Duodenal mucosa (tissue), 2 donors: Measurements from ENCODE around the gene ATF7IP.

Source experiments
- H3K27ac ChIP-seq: one replicate; pipeline ENCODE4 v1.7.0; 2013; ENCODE audit warnings: low read depth, low read length
- H3K27me3 ChIP-seq, 2 donors: one replicate each; pipeline ENCODE4 v1.7.0; 2013; ENCODE audit warnings: low read length in 2 of 2, control low read depth in 1 of 2; ENCODE audit not compliant: insufficient read depth in 2 of 2, control insufficient read depth in 1 of 2
- H3K36me3 ChIP-seq, 2 donors: one replicate each; pipeline ENCODE4 v1.7.0; 2013; ENCODE audit warnings: low read length in 2 of 2, control low read depth in 1 of 2; ENCODE audit not compliant: insufficient read depth in 2 of 2, control insufficient read depth in 1 of 2
- H3K4me1 ChIP-seq, 2 donors: one replicate each; pipeline ENCODE4 v1.7.0; 2013; ENCODE audit warnings: low read length in 2 of 2, control low read depth in 1 of 2; ENCODE audit not compliant: insufficient read depth in 2 of 2, control insufficient read depth in 1 of 2
- H3K4me3 ChIP-seq, 2 donors: one replicate each; pipeline ENCODE4 v1.7.0; 2013; ENCODE audit warnings: low read length in 2 of 2, low read depth in 1 of 2
- H3K9ac ChIP-seq, 2 donors: one replicate each; pipeline ENCODE4 v1.7.0; 2013; ENCODE audit warnings: low read length in 2 of 2, low read depth in 1 of 2
- H3K9me3 ChIP-seq, 2 donors: one replicate each; pipeline ENCODE4 v1.7.0; 2013; ENCODE audit warnings: low read length in 2 of 2, control low read depth in 1 of 2; ENCODE audit not compliant: control insufficient read depth in 1 of 2

Gene ATF7IP

GRCh38 chr12:14521822-14522221, 156.3 kb downstream of the ATF7IP start:
- Histone ChIP-seq H3K9ac (no peak overlapping the region), H3K36me3 (peaks cover 3 to 10% of the 10 kb centered on the region in 2 donors), H3K27ac (no peak overlapping the region), H3K9me3 (peaks cover 5 to 12% of the 10 kb centered on the region in 2 donors), H3K27me3 (no peaks in the 10 kb centered on the region), H3K4me1 (no peaks in the 10 kb centered on the region), H3K4me3 (no peak overlapping the region)

GRCh38 chr12:14525964-14526363, 160.5 kb downstream of the ATF7IP start:
- peaks cover 0 to 2% of the 10 kb centered on the region in 2 donors for H3K36me3 ChIP-seq
- no peaks in the 10 kb centered on the region for H3K27me3 ChIP-seq
- no peak overlapping the region for H3K27ac ChIP-seq
- H3K9me3 ChIP-seq: peaks cover 5 to 12% of the 10 kb centered on the region in 2 donors
- no peak overlapping the region for H3K4me3 ChIP-seq
- no peaks in the 10 kb centered on the region for H3K4me1 ChIP-seq
- no peak overlapping the region for H3K9ac ChIP-seq

- H3K27ac ChIP-seq: no peak overlapping the region
- no peak overlapping the region for H3K4me3 ChIP-seq
- peaks cover 3 to 26% of the 10 kb centered on the region in 2 donors for H3K36me3 ChIP-seq
- no peak overlapping the region for H3K9ac ChIP-seq
- H3K27me3 ChIP-seq: no peaks in the 10 kb centered on the region
- no peaks in the 10 kb centered on the region for H3K4me1 ChIP-seq
- H3K9me3 ChIP-seq: no peaks in the 10 kb centered on the region
Measured at GRCh38 chr12:14532152-14532551, 166.7 kb downstream of the ATF7IP start.

GRCh38 chr12:14537088-14537487, 171.6 kb downstream of the ATF7IP start:
- no peaks in the 10 kb centered on the region for H3K27me3 ChIP-seq
- H3K9me3 ChIP-seq: no peaks in the 10 kb centered on the region
- H3K4me3 ChIP-seq: no peak overlapping the region
- H3K4me1 ChIP-seq: no peaks in the 10 kb centered on the region
- no peak overlapping the region for H3K27ac ChIP-seq
- peaks cover 3 to 26% of the 10 kb centered on the region in 2 donors for H3K36me3 ChIP-seq
- H3K9ac ChIP-seq: no peak overlapping the region

- Histone ChIP-seq H3K9ac (no peak overlapping the region), H3K4me1 (peaks cover 0 to 8% of the 10 kb centered on the region in 2 donors), H3K27ac (no peak overlapping the region)
Measured at GRCh38 chr12:14540801-14541462, 175.4 kb downstream of the ATF7IP start.

GRCh38 chr12:14545144-14546124, 180.0 kb downstream of the ATF7IP start:
- H3K36me3 ChIP-seq: peaks cover 0 to 7% of the 10 kb centered on the region in 2 donors
- no peaks in the 10 kb centered on the region for H3K27me3 ChIP-seq
- no peak overlapping the region for H3K27ac ChIP-seq
- no peak overlapping the region for H3K4me3 ChIP-seq
- no peak overlapping the region for H3K9ac ChIP-seq
- peaks cover 0 to 8% of the 10 kb centered on the region in 2 donors for H3K4me1 ChIP-seq
- H3K9me3 ChIP-seq: no peaks in the 10 kb centered on the region

More at GRCh38 chr12:14540801-14541462, 175.4 kb downstream of the ATF7IP start:
- no peak overlapping the region for H3K4me3 ChIP-seq
- H3K9me3 ChIP-seq: no peaks in the 10 kb centered on the region
- peaks cover 0 to 7% of the 10 kb centered on the region in 2 donors for H3K36me3 ChIP-seq
- no peaks in the 10 kb centered on the region for H3K27me3 ChIP-seq

GRCh38 chr12:14547571-14547970, 182.1 kb downstream of the ATF7IP start:
- Histone ChIP-seq H3K4me3 (no peak overlapping the region), H3K27me3 (no peaks in the 10 kb centered on the region), H3K36me3 (peaks cover 0 to 7% of the 10 kb centered on the region in 2 donors), H3K4me1 (peaks cover 0 to 8% of the 10 kb centered on the region in 2 donors), H3K9me3 (no peaks in the 10 kb centered on the region), H3K9ac (no peak overlapping the region), H3K27ac (no peak overlapping the region)

GRCh38 chr12:14548609-14549008, 183.1 kb downstream of the ATF7IP start:
- H3K27ac ChIP-seq: no peak overlapping the region
- peaks cover 0 to 7% of the 10 kb centered on the region in 2 donors for H3K36me3 ChIP-seq
- H3K27me3 ChIP-seq: no peaks in the 10 kb centered on the region
- H3K9ac ChIP-seq: no peak overlapping the region
- H3K4me3 ChIP-seq: no peak overlapping the region
- no peaks in the 10 kb centered on the region for H3K9me3 ChIP-seq
- H3K4me1 ChIP-seq: peaks cover under 1 to 8% of the 10 kb centered on the region in 2 donors
